Suprapubic skin (tissue), 4 donors: ENCODE results near the gene DHX40. TPM values are rescaled to one million over a fixed set of nuclear protein-coding genes. Genes with fewer than 3 reads are reported as not detected.

Source experiments
- DNase-seq, 2 donors: peaks; one replicate each; pipeline ENCODE4 v3.0.0-alpha.2; 2019; ENCODE audit warnings: low spot score in 2 of 2
- H3K27ac ChIP-seq: fragments of 200-600 bp; sonication (generic); one replicate; pipeline ENCODE4 v1.5.1; 2019
- H3K27me3 ChIP-seq: fragments of 200-600 bp; sonication (generic); one replicate; pipeline ENCODE4 v1.5.1; 2019
- H3K36me3 ChIP-seq: fragments of 200-600 bp; sonication (generic); one replicate; pipeline ENCODE4 v1.5.1; 2019
- H3K4me1 ChIP-seq: fragments of 200-600 bp; sonication (generic); one replicate; pipeline ENCODE4 v1.5.1; 2019
- H3K4me3 ChIP-seq: fragments of 200-600 bp; sonication (generic); one replicate; pipeline ENCODE4 v1.5.1; 2019; ENCODE audit warnings: mild to moderate bottlenecking
- H3K9me3 ChIP-seq: fragments of 200-600 bp; sonication (generic); one replicate; pipeline ENCODE4 v1.5.1; 2019
- CTCF ChIP-seq, 2 donors: fragments of 200-600 bp in 1 of 2; fragments of 450-650 bp in 1 of 2; sonication (generic) in 1 of 2; IDR thresholded peaks; one replicate each; pipeline ENCODE4 v1.5.1; 2016 to 2019; ENCODE audit warnings: antibody characterized with exemption in 2 of 2, mild to moderate bottlenecking in 1 of 2, moderate library complexity in 1 of 2
- EP300 ChIP-seq: sonication (generic); formaldehyde crosslinking; IDR thresholded peaks from one replicate; pipeline ENCODE4 v1.6.1; 2017; ENCODE audit warnings: antibody characterized with exemption
- POLR2A ChIP-seq, 2 donors: fragments of 450-650 bp; IDR thresholded peaks; one replicate each; pipeline ENCODE4 v1.6.1; 2017; ENCODE audit warnings: antibody characterized with exemption in 2 of 2, mild to moderate bottlenecking in 2 of 2, moderate library complexity in 2 of 2
- POLR2AphosphoS5 ChIP-seq, 3 donors: sonication (generic); formaldehyde crosslinking; IDR thresholded peaks; one replicate each; pipeline ENCODE4 v1.6.1; 2017; ENCODE audit warnings: antibody characterized with exemption in 3 of 3
- WGBS: methylation state at CpG from one replicate; pipeline ENCODE4 v1.1.5; 2018; 5-methylcytosine and 5-hydroxymethylcytosine counted together
- total RNA-seq, 4 donors: library from RNA; depleted of rRNA; stranded (reverse); fragments of >200 nt; gene quantifications; one replicate each; pipeline ENCODE4 v1.1.0, GENCODE V29; 2016

Gene DHX40
- total RNA-seq, 4 donors from 2014 or later, result 30.6 to 42.9 (median 37.4) TPM

GRCh38 chr17:59641799-59642484 lies 76.5 kb downstream of the DHX40 start:
- H3K27ac ChIP-seq, result no peak overlapping the region
- no peaks in the 10 kb centered on the region for H3K27me3 ChIP-seq
- 39% methylated on average over 2 of the region's 2 CpGs for WGBS
- no peak for DNase-seq
- peaks cover 37% of the 10 kb centered on the region for H3K4me1 ChIP-seq
- TF ChIP-seq POLR2A (IDR thresholded peaks at IDR 0.05) (no peak), POLR2AphosphoS5 (IDR thresholded peaks at IDR 0.05) (no peak), CTCF (IDR thresholded peaks at IDR 0.05) (no peak), EP300 (no peak)
- no peak overlapping the region for H3K4me3 ChIP-seq
- H3K9me3 ChIP-seq, result no peaks in the 10 kb centered on the region
- H3K36me3 ChIP-seq, result peaks cover 25% of the 10 kb centered on the region

- peaks cover 37% of the 10 kb centered on the region for H3K4me1 ChIP-seq
- H3K36me3 ChIP-seq, result peaks cover 28% of the 10 kb centered on the region
- TF ChIP-seq POLR2A (IDR thresholded peaks at IDR 0.05), result no peak
- TF ChIP-seq POLR2AphosphoS5 (IDR thresholded peaks at IDR 0.05), result no peak
- no peak for TF ChIP-seq CTCF (IDR thresholded peaks at IDR 0.05)
- no peak for TF ChIP-seq EP300
- H3K27me3 ChIP-seq, result no peaks in the 10 kb centered on the region
- 56% methylated on average over 1 of the region's 1 CpG for WGBS
- no peak overlapping the region for H3K4me3 ChIP-seq
- no peak for DNase-seq
- no peaks in the 10 kb centered on the region for H3K9me3 ChIP-seq
- no peak overlapping the region for H3K27ac ChIP-seq
Observed at GRCh38 chr17:59642565-59642964, 77.2 kb downstream of the DHX40 start.

GRCh38 chr17:59643159-59644140 lies 78.0 kb downstream of the DHX40 start:
- DNase-seq, result no peak
- no peaks in the 10 kb centered on the region for H3K9me3 ChIP-seq
- 83% methylated on average over 5 of the region's 5 CpGs for WGBS
- H3K4me1 ChIP-seq, result peaks cover 39% of the 10 kb centered on the region
- peaks cover 34% of the 10 kb centered on the region for H3K36me3 ChIP-seq
- H3K27me3 ChIP-seq, result no peaks in the 10 kb centered on the region
- no peak overlapping the region for H3K27ac ChIP-seq
- H3K4me3 ChIP-seq, result no peak overlapping the region
- TF ChIP-seq EP300 (no peak), POLR2AphosphoS5 (IDR thresholded peaks at IDR 0.05) (no peak), CTCF (IDR thresholded peaks at IDR 0.05) (no peak), POLR2A (IDR thresholded peaks at IDR 0.05) (no peak)

GRCh38 chr17:59647288-59647687 lies 81.9 kb downstream of the DHX40 start:
- Histone ChIP-seq H3K4me1 (peaks cover 18% of the 10 kb centered on the region), H3K36me3 (peaks cover 69% of the 10 kb centered on the region), H3K9me3 (no peaks in the 10 kb centered on the region), H3K4me3 (no peak overlapping the region), H3K27me3 (no peaks in the 10 kb centered on the region), H3K27ac (no peak overlapping the region)
- TF ChIP-seq POLR2AphosphoS5 (IDR thresholded peaks at IDR 0.05), result no peak
- no peak for TF ChIP-seq EP300
- no peak for TF ChIP-seq POLR2A (IDR thresholded peaks at IDR 0.05)
- TF ChIP-seq CTCF (IDR thresholded peaks at IDR 0.05), result no peak
- DNase-seq, result no peak
- WGBS, result 95% methylated on average over 6 of the region's 6 CpGs

- H3K9me3 ChIP-seq, result peaks cover 3% of the 10 kb centered on the region
- H3K36me3 ChIP-seq, result peaks cover 88% of the 10 kb centered on the region
- DNase-seq, result no peak
- no peak overlapping the region for H3K27ac ChIP-seq
- H3K27me3 ChIP-seq, result no peaks in the 10 kb centered on the region
- peaks cover 3% of the 10 kb centered on the region for H3K4me1 ChIP-seq
- TF ChIP-seq CTCF (IDR thresholded peaks at IDR 0.05) (no peak), EP300 (no peak), POLR2AphosphoS5 (IDR thresholded peaks at IDR 0.05) (no peak), POLR2A (IDR thresholded peaks at IDR 0.05) (no peak)
- H3K4me3 ChIP-seq, result no peak overlapping the region
Observed at GRCh38 chr17:59649886-59650285, 84.5 kb downstream of the DHX40 start.
